ENCODE results near the gene ATG4B.

Gene ATG4B

GRCh38 chr2:241620419-241620769, 17.1 kb upstream of the ATG4B start:
- peaks cover 26% of the 10 kb centered on the region for H3K36me3 ChIP-seq (ENCODE audit: insufficient read depth, low read length)
- H3K79me2 ChIP-seq (ENCODE audit: insufficient read depth, low read length) = no peaks in the 10 kb centered on the region
- no peak overlapping the region for H3K4me3 ChIP-seq (ENCODE audit: low read depth, low read length, poor library complexity, severe bottlenecking)
- no peak overlapping the region for H3K4me2 ChIP-seq (ENCODE audit: low read length)
- TF ChIP-seq EZH2 (IDR thresholded peaks at IDR 0.05; ENCODE audit: borderline replicate concordance, low read length) = no peak
- no peak for TF ChIP-seq CTCF (IDR thresholded peaks at IDR 0.05; ENCODE audit: low read length)
- H3K27ac ChIP-seq (ENCODE audit: low read depth, low read length, poor library complexity, severe bottlenecking) = no peak overlapping the region
- H3K27me3 ChIP-seq (ENCODE audit: insufficient read depth, low read length) = no peaks in the 10 kb centered on the region
- no peaks in the 10 kb centered on the region for H4K20me1 ChIP-seq (ENCODE audit: insufficient read depth, low read length)
- H3K4me1 ChIP-seq (ENCODE audit: insufficient read depth, low read length, severe bottlenecking) = peaks cover 26% of the 10 kb centered on the region
- no peak overlapping the region for H2AFZ ChIP-seq (ENCODE audit: low read length)
- H3F3A ChIP-seq (ENCODE audit: insufficient read depth, low read length) = no peaks in the 10 kb centered on the region; the same call in 1 of the 2 replicates
- H3K9me2 ChIP-seq (ENCODE audit: low read depth, low read length) = no peaks in the 10 kb centered on the region
- H3K9me3 ChIP-seq (ENCODE audit: low read length) = no peaks in the 10 kb centered on the region
- no peak overlapping the region for H3K9ac ChIP-seq (ENCODE audit: low read length)

- H4K20me1 ChIP-seq (ENCODE audit: insufficient read depth, low read length) = no peaks in the 10 kb centered on the region
- no peak overlapping the region for H3K4me2 ChIP-seq (ENCODE audit: low read length)
- no peak overlapping the region for H3K4me3 ChIP-seq (ENCODE audit: low read depth, low read length, poor library complexity, severe bottlenecking)
- H3K9ac ChIP-seq (ENCODE audit: low read length) = no peak overlapping the region
- H3K27ac ChIP-seq (ENCODE audit: low read depth, low read length, poor library complexity, severe bottlenecking) = no peak overlapping the region
- H3K9me3 ChIP-seq (ENCODE audit: low read length) = no peaks in the 10 kb centered on the region
- no peaks in the 10 kb centered on the region for H3K27me3 ChIP-seq (ENCODE audit: insufficient read depth, low read length)
- peaks cover 3% of the 10 kb centered on the region; the same call in 1 of the 2 replicates for H3K79me2 ChIP-seq (ENCODE audit: insufficient read depth, low read length)
- H2AFZ ChIP-seq (ENCODE audit: low read length) = no peak overlapping the region
- peaks cover 8% of the 10 kb centered on the region for H3K4me1 ChIP-seq (ENCODE audit: insufficient read depth, low read length, severe bottlenecking)
- H3K9me2 ChIP-seq (ENCODE audit: low read depth, low read length) = no peaks in the 10 kb centered on the region
- no peaks in the 10 kb centered on the region for H3F3A ChIP-seq (ENCODE audit: insufficient read depth, low read length)
- no peak for TF ChIP-seq CTCF (IDR thresholded peaks at IDR 0.05; ENCODE audit: low read length)
- TF ChIP-seq EZH2 (IDR thresholded peaks at IDR 0.05; ENCODE audit: borderline replicate concordance, low read length) = no peak
- H3K36me3 ChIP-seq (ENCODE audit: insufficient read depth, low read length) = peaks cover 30% of the 10 kb centered on the region
These were observed 9.8 kb upstream of the ATG4B start for GRCh38 chr2:241627675-241628074.

- Histone ChIP-seq H2AFZ (ENCODE audit: low read length) (no peak overlapping the region), H3K4me1 (ENCODE audit: insufficient read depth, low read length, severe bottlenecking) (peaks cover 11% of the 10 kb centered on the region), H3K27ac (ENCODE audit: low read depth, low read length, poor library complexity, severe bottlenecking) (peak overlapping the region; percentile 7), H3K4me3 (ENCODE audit: low read depth, low read length, poor library complexity, severe bottlenecking) (no peak overlapping the region), H4K20me1 (ENCODE audit: insufficient read depth, low read length) (no peaks in the 10 kb centered on the region), H3K27me3 (ENCODE audit: insufficient read depth, low read length) (no peaks in the 10 kb centered on the region), H3K79me2 (ENCODE audit: insufficient read depth, low read length) (peaks cover 8% of the 10 kb centered on the region), H3K9me2 (ENCODE audit: low read depth, low read length) (no peaks in the 10 kb centered on the region), H3K9me3 (ENCODE audit: low read length) (no peaks in the 10 kb centered on the region), H3K36me3 (ENCODE audit: insufficient read depth, low read length) (peaks cover 45% of the 10 kb centered on the region), H3K9ac (ENCODE audit: low read length) (no peak overlapping the region), H3F3A (ENCODE audit: insufficient read depth, low read length) (no peaks in the 10 kb centered on the region), H3K4me2 (ENCODE audit: low read length) (peak overlapping the region; percentile 7; the same call in 1 of the 2 replicates)
- TF ChIP-seq EZH2 (IDR thresholded peaks at IDR 0.05; ENCODE audit: borderline replicate concordance, low read length) (no peak), CTCF (IDR thresholded peaks at IDR 0.05; ENCODE audit: low read length) (no peak)
These were observed 7.6 kb upstream of the ATG4B start for GRCh38 chr2:241629762-241630435.
